LNCaP clone FGC (cell line): ENCODE results near the gene LEPROT.

Experiments
- DNase-seq: peaks from one replicate; pipeline ENCODE4 v3.0.0-alpha.2; 2011; ENCODE audit warnings: low read depth
- H3K4me3 ChIP-seq: 2 replicates; pipeline ENCODE4 v1.5.1; 2011; ENCODE audit warnings: mild to moderate bottlenecking, low read depth, low read length, control low read depth
- CTCF ChIP-seq: IDR thresholded peaks from 2 replicates; pipeline ENCODE4 v1.5.1; 2012; ENCODE audit warnings: mild to moderate bottlenecking; ENCODE audit not compliant: control insufficient read depth, insufficient read depth; ENCODE audit errors: extremely low read depth

The LEPROT gene

GRCh38 chr1:65412256-65412983, 8.0 kb upstream of the LEPROT start:
- DNase-seq = no peak
- H3K4me3 ChIP-seq = no peak overlapping the region
- no peak for TF ChIP-seq CTCF

- no peak for TF ChIP-seq CTCF
- no peak overlapping the region for H3K4me3 ChIP-seq
- no peak for DNase-seq
These were observed 7.5 kb upstream of the LEPROT start for GRCh38 chr1:65412984-65413375.

DNA sequence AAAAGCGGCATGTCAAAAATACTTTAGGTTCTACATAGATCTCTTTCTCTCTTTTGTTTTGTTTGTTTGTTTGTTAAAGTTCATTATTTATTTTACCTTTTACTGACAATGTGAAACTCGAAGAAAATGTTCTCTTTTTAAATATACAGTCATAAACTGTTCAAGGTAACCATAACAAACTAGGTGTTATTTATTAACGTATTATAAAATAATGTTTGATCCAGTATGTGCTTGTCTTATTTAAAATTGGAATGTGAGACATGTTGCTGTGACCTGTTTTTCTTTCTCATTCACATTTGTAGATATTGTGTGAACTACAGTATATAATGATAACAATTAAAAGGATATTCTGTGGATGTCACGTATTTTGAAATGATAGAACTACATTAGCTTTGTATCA, 5.9 kb upstream of the LEPROT start:
- H3K4me3 ChIP-seq = no peak overlapping the region
- no peak for DNase-seq
- TF ChIP-seq CTCF = no peak

GRCh38 chr1:65416767-65417166, 3.7 kb upstream of the LEPROT start:
- TF ChIP-seq CTCF = no peak
- no peak for DNase-seq
- no peak overlapping the region for H3K4me3 ChIP-seq

DNA sequence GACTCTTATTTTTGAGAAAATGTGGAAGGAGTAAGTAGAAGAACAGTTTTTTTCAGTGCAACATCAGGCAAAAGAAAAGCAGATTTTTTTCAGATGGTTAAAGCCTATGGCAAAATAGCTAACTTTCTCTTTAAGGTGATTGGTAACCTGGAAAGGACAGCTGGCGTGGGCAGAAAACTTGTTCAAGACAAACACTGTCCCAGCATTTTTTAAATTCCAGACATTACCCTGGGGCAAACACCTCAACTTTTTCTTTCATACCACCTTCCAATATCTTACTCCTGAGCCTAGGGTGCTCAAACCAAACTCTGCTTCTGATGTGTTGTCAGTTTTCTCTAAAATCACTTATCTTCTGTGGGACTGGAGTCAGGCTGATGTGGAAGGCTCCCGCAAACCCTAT, 2.7 kb upstream of the LEPROT start:
- no peak for TF ChIP-seq CTCF
- H3K4me3 ChIP-seq = no peak overlapping the region
- no peak for DNase-seq

- no peak for DNase-seq
- TF ChIP-seq CTCF = no peak
- no peak overlapping the region for H3K4me3 ChIP-seq
These were observed 1.8 kb upstream of the LEPROT start for GRCh38 chr1:65418522-65419185.
